HEK293 (cell line): Measurements from ENCODE around the gene CPNE4.

Source experiments
- CTCF ChIA-PET: fragments of 350-600 bp; formaldehyde crosslinking; extraction: SDS; loops from one replicate; lab custom pipeline; 2021; ENCODE audit warnings: antibody characterized with exemption; lab: Yijun Ruan, JAX
- POLR2A ChIA-PET: fragments of 300-600 bp; formaldehyde crosslinking; extraction: SDS; loops from one replicate; lab custom pipeline; 2020; ENCODE audit warnings: antibody characterized with exemption, inconsistent platforms; lab: Yijun Ruan, JAX
- H3K27ac ChIP-seq: fragments of 200-500 bp; sonication (Bioruptor generic); 2 replicates; pipeline ENCODE4 v1.5.1; 2014; ENCODE audit warnings: low read depth, low read length, control low read depth, inconsistent platforms; ENCODE audit errors: extremely low read depth
- H3K36me3 ChIP-seq, 2 experiments: fragments of 200-500 bp in 1 of 2; sonication (Bioruptor generic) in 1 of 2; 1 replicate in 1 of 2; 2 replicates in 1 of 2; pipeline ENCODE4 v1.5.1; 2014 to 2017; ENCODE audit warnings: inconsistent platforms in 2 of 2, low read length in 2 of 2; ENCODE audit not compliant: control insufficient read depth in 2 of 2, insufficient read depth in 1 of 2
- H3K4me1 ChIP-seq: fragments of 200-500 bp; sonication (Bioruptor generic); 2 replicates; pipeline ENCODE4 v1.5.1; 2014; ENCODE audit warnings: mild to moderate bottlenecking, low read length, inconsistent platforms; ENCODE audit not compliant: control insufficient read depth, insufficient read depth
- H3K4me3 ChIP-seq: 2 replicates; pipeline ENCODE4 v1.5.1; 2011; ENCODE audit warnings: low read depth, mild to moderate bottlenecking, control low read depth, low read length, moderate library complexity
- H3K9me3 ChIP-seq: fragments of 200-500 bp; sonication (Bioruptor generic); 2 replicates; pipeline ENCODE4 v1.5.1; 2014; ENCODE audit warnings: low read depth, low read length, inconsistent platforms; ENCODE audit not compliant: control insufficient read depth, insufficient read depth
- GFI1B ChIP-seq: fragments of 450-650 bp; formaldehyde crosslinking; IDR thresholded peaks from 2 replicates; pipeline ENCODE4 v1.5.1; 2016; ENCODE audit warnings: missing biosample characterization, missing genetic modification characterization
- GLI2 ChIP-seq: fragments of 450-650 bp; formaldehyde crosslinking; IDR thresholded peaks from 2 replicates; pipeline ENCODE4; 2017; ENCODE audit warnings: missing biosample characterization, missing genetic modification characterization, low read depth, borderline replicate concordance
- HOXC10 ChIP-seq: sonication (generic); formaldehyde crosslinking; IDR thresholded peaks from 2 replicates; pipeline ENCODE4 v1.8.1; 2023; ENCODE audit warnings: mild to moderate bottlenecking, missing genetic modification reagents
- KLF7 ChIP-seq: fragments of 450-650 bp; formaldehyde crosslinking; IDR thresholded peaks from 2 replicates; pipeline ENCODE4 v1.5.1; 2016; ENCODE audit warnings: missing biosample characterization, missing genetic modification characterization, borderline replicate concordance
- KLF8 ChIP-seq: fragments of 450-650 bp; formaldehyde crosslinking; IDR thresholded peaks from 2 replicates; pipeline ENCODE4 v1.5.1; 2016; ENCODE audit warnings: missing biosample characterization, missing genetic modification characterization
- OVOL3 ChIP-seq: fragments of 450-650 bp; formaldehyde crosslinking; IDR thresholded peaks from 2 replicates; pipeline ENCODE4 v1.5.1; 2016; ENCODE audit warnings: missing biosample characterization, missing genetic modification characterization
- SP3 ChIP-seq: fragments of 450-650 bp; formaldehyde crosslinking; IDR thresholded peaks from 2 replicates; pipeline ENCODE4 v1.5.1; 2016; ENCODE audit warnings: missing biosample characterization, missing genetic modification characterization
- WT1 ChIP-seq: fragments of 450-650 bp; formaldehyde crosslinking; IDR thresholded peaks from 2 replicates; pipeline ENCODE4 v1.5.1; 2016; ENCODE audit warnings: missing biosample characterization, missing genetic modification characterization
- ZFP37 ChIP-seq: fragments of 450-650 bp; formaldehyde crosslinking; IDR thresholded peaks from 2 replicates; pipeline ENCODE4 v1.5.1; 2016; ENCODE audit warnings: missing biosample characterization, missing genetic modification characterization
- ZFP69B ChIP-seq: fragments of 450-650 bp; formaldehyde crosslinking; IDR thresholded peaks from 2 replicates; pipeline ENCODE4 v1.5.1; 2016; ENCODE audit warnings: missing biosample characterization, missing genetic modification characterization
- ZNF10 ChIP-seq: fragments of 450-650 bp; formaldehyde crosslinking; IDR thresholded peaks from 2 replicates; pipeline ENCODE4 v1.5.1; 2017; ENCODE audit warnings: missing biosample characterization, missing genetic modification characterization
- ZNF16 ChIP-seq: fragments of 450-650 bp; formaldehyde crosslinking; IDR thresholded peaks from 2 replicates; pipeline ENCODE4 v1.5.1; 2016; ENCODE audit warnings: low read depth, missing biosample characterization, missing genetic modification characterization
- ZNF184 ChIP-seq: fragments of 450-650 bp; IDR thresholded peaks from 2 replicates; pipeline ENCODE4 v1.5.1; 2018; ENCODE audit warnings: missing biosample characterization, mild to moderate bottlenecking, missing genetic modification characterization
- ZNF266 ChIP-seq: fragments of 450-650 bp; formaldehyde crosslinking; IDR thresholded peaks from 2 replicates; pipeline ENCODE4 v1.5.1; 2016; ENCODE audit warnings: missing biosample characterization, missing genetic modification characterization, low read depth
- ZNF324 ChIP-seq: fragments of 450-650 bp; formaldehyde crosslinking; IDR thresholded peaks from 2 replicates; pipeline ENCODE4 v1.5.1; 2016; ENCODE audit warnings: missing biosample characterization, missing genetic modification characterization
- ZNF521 ChIP-seq: fragments of 450-650 bp; formaldehyde crosslinking; IDR thresholded peaks from 2 replicates; pipeline ENCODE4 v1.5.1; 2017; ENCODE audit warnings: missing biosample characterization, mild to moderate bottlenecking, missing genetic modification characterization
- ZNF623 ChIP-seq: fragments of 450-650 bp; formaldehyde crosslinking; IDR thresholded peaks from 2 replicates; pipeline ENCODE4 v1.5.1; 2016; ENCODE audit warnings: missing biosample characterization, missing genetic modification characterization
- ZNF626 ChIP-seq: fragments of 450-650 bp; sonication (Bioruptor Pico); formaldehyde crosslinking; IDR thresholded peaks from 2 replicates; pipeline ENCODE4 v1.5.1; 2018; ENCODE audit warnings: missing biosample characterization, missing genetic modification characterization, inconsistent platforms
- ZNF660 ChIP-seq: fragments of 450-650 bp; IDR thresholded peaks from 2 replicates; pipeline ENCODE4 v1.5.1; 2018; ENCODE audit warnings: missing biosample characterization, mild to moderate bottlenecking, missing genetic modification characterization
- ZNF785 ChIP-seq: fragments of 450-650 bp; formaldehyde crosslinking; IDR thresholded peaks from 2 replicates; pipeline ENCODE4 v1.5.1; 2016; ENCODE audit warnings: missing biosample characterization, missing genetic modification characterization
- ZNF830 ChIP-seq: fragments of 450-650 bp; IDR thresholded peaks from 2 replicates; pipeline ENCODE4 v1.5.0; 2018; ENCODE audit warnings: missing biosample characterization, missing genetic modification characterization, low read depth, mild to moderate bottlenecking, moderate library complexity
- TF ChIP-seq, protein P1 (sequence below): fragments of 450-650 bp; formaldehyde crosslinking; IDR thresholded peaks from 2 replicates; pipeline ENCODE4 v1.5.1; 2016; ENCODE audit warnings: missing biosample characterization, missing genetic modification characterization
- TF ChIP-seq, protein P2 (sequence below): fragments of 450-650 bp; formaldehyde crosslinking; IDR thresholded peaks from 2 replicates; pipeline ENCODE4; 2016; ENCODE audit warnings: missing biosample characterization, missing genetic modification characterization
- TF ChIP-seq, protein P3 (sequence below): sonication (generic); formaldehyde crosslinking; IDR thresholded peaks from 2 replicates; pipeline ENCODE4 v1.8.1; 2022; ENCODE audit warnings: mild to moderate bottlenecking, moderate library complexity, missing genetic modification reagents
- TF ChIP-seq, protein P4 (sequence below): fragments of 450-650 bp; IDR thresholded peaks from 2 replicates; pipeline ENCODE4 v1.5.1; 2018; ENCODE audit warnings: missing biosample characterization, missing genetic modification characterization
- TF ChIP-seq, protein P5 (sequence below): fragments of 450-650 bp; formaldehyde crosslinking; IDR thresholded peaks from 2 replicates; pipeline ENCODE4 v1.5.1; 2016; ENCODE audit warnings: missing biosample characterization, missing genetic modification characterization

CPNE4 gene

DNA sequence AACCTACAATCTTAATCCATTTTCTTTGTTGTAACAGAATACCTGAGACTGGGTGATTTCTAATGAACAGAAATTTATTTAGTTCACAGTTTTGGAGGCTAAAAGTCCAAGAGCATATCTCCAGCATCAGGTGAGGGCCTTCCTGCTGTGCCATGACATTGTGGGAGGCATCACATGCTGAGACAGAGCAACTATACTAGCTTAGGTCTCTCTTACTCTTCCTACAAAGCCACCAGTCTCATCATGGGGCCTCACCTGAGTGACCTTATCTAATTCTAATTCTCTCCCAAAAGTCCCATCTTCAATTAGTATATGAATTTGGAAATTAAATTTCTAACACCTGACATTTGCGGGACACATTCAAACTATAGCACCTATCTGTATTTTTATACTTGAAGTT is 285.0 kb downstream of the CPNE4 start:
- no peaks in the 10 kb centered on the region for H3K36me3 ChIP-seq
- no peaks in the 10 kb centered on the region for H3K9me3 ChIP-seq
- no peak for TF ChIP-seq ZNF16 (tag by site-specific recombination)
- no peak for TF ChIP-seq GFI1B (tag by site-specific recombination)
- TF ChIP-seq, protein P1, sequence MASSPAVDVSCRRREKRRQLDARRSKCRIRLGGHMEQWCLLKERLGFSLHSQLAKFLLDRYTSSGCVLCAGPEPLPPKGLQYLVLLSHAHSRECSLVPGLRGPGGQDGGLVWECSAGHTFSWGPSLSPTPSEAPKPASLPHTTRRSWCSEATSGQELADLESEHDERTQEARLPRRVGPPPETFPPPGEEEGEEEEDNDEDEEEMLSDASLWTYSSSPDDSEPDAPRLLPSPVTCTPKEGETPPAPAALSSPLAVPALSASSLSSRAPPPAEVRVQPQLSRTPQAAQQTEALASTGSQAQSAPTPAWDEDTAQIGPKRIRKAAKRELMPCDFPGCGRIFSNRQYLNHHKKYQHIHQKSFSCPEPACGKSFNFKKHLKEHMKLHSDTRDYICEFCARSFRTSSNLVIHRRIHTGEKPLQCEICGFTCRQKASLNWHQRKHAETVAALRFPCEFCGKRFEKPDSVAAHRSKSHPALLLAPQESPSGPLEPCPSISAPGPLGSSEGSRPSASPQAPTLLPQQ, result no peak
- TF ChIP-seq WT1 (tag by site-specific recombination), result no peak
- TF ChIP-seq, protein P2, sequence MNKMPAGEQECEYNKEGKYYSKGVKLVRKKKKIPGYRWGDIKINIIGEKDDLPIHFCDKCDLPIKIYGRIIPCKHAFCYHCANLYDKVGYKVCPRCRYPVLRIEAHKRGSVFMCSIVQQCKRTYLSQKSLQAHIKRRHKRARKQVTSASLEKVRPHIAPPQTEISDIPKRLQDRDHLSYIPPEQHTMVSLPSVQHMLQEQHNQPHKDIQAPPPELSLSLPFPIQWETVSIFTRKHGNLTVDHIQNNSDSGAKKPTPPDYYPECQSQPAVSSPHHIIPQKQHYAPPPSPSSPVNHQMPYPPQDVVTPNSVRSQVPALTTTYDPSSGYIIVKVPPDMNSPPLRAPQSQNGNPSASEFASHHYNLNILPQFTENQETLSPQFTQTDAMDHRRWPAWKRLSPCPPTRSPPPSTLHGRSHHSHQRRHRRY, result no peak
- TF ChIP-seq, protein P3, sequence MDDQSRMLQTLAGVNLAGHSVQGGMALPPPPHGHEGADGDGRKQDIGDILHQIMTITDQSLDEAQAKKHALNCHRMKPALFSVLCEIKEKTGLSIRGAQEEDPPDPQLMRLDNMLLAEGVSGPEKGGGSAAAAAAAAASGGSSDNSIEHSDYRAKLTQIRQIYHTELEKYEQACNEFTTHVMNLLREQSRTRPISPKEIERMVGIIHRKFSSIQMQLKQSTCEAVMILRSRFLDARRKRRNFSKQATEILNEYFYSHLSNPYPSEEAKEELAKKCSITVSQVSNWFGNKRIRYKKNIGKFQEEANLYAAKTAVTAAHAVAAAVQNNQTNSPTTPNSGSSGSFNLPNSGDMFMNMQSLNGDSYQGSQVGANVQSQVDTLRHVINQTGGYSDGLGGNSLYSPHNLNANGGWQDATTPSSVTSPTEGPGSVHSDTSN, result no peak
- TF ChIP-seq, protein P4, sequence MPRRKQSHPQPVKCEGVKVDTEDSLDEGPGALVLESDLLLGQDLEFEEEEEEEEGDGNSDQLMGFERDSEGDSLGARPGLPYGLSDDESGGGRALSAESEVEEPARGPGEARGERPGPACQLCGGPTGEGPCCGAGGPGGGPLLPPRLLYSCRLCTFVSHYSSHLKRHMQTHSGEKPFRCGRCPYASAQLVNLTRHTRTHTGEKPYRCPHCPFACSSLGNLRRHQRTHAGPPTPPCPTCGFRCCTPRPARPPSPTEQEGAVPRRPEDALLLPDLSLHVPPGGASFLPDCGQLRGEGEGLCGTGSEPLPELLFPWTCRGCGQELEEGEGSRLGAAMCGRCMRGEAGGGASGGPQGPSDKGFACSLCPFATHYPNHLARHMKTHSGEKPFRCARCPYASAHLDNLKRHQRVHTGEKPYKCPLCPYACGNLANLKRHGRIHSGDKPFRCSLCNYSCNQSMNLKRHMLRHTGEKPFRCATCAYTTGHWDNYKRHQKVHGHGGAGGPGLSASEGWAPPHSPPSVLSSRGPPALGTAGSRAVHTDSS, result no peak
- TF ChIP-seq GLI2, result no peak
- TF ChIP-seq KLF7 (tag by site-specific recombination), result no peak
- TF ChIP-seq ZNF623, result no peak
- no peak for TF ChIP-seq ZFP69B (tag by site-specific recombination)
- TF ChIP-seq, protein P5, sequence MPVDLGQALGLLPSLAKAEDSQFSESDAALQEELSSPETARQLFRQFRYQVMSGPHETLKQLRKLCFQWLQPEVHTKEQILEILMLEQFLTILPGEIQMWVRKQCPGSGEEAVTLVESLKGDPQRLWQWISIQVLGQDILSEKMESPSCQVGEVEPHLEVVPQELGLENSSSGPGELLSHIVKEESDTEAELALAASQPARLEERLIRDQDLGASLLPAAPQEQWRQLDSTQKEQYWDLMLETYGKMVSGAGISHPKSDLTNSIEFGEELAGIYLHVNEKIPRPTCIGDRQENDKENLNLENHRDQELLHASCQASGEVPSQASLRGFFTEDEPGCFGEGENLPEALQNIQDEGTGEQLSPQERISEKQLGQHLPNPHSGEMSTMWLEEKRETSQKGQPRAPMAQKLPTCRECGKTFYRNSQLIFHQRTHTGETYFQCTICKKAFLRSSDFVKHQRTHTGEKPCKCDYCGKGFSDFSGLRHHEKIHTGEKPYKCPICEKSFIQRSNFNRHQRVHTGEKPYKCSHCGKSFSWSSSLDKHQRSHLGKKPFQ (tag by site-specific recombination), result no peak
- no peak for TF ChIP-seq KLF8 (tag by site-specific recombination)
- no peak for TF ChIP-seq ZNF660 (tag by site-specific recombination)
- TF ChIP-seq, all 188 proteins: peak for 0
- CTCF ChIA-PET, result no interaction called here
- H3K27ac ChIP-seq, result no peak overlapping the region
- no peak overlapping the region for H3K4me3 ChIP-seq
- H3K4me1 ChIP-seq, result no peaks in the 10 kb centered on the region
- POLR2A ChIA-PET, result no interaction called here

DNA sequence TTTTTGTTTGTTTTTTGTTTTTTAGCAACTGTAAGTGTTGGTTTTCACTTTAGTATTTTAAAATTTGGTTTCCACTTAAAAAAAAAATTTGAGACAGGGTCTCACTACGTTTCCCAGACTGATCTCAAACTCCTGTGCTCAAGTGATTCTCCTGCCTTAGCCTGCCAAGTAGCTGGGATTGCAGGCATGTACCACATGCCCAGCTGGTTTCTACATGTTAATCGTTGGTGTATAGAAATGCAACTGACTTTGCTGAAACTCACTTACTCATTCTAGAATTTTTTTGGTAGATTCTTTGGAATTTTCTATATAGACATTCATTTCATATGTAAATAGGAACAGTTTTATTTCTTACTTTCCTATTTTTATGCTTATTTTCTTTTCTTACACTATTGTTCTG is 287.3 kb downstream of the CPNE4 start:
- POLR2A ChIA-PET, result no interaction called here
- no peaks in the 10 kb centered on the region for H3K36me3 ChIP-seq
- no peak overlapping the region for H3K27ac ChIP-seq
- CTCF ChIA-PET, result interaction anchor here (0.7 kb wide), 1 partner anchor 48 kb away, joined by 4 read pairs; no protein-coding TSS in a partner anchor
- H3K4me1 ChIP-seq, result no peaks in the 10 kb centered on the region
- no peaks in the 10 kb centered on the region for H3K9me3 ChIP-seq
- H3K4me3 ChIP-seq, result no peak overlapping the region
- TF ChIP-seq ZNF785 (tag by site-specific recombination), result no peak
- no peak for TF ChIP-seq ZNF324 (tag by site-specific recombination)
- TF ChIP-seq ZNF266 (tag by site-specific recombination), result no peak
- TF ChIP-seq ZNF184 (tag by site-specific recombination), result no peak
- no peak for TF ChIP-seq ZNF626
- no peak for TF ChIP-seq ZNF830 (tag by site-specific recombination)
- TF ChIP-seq ZNF10, result no peak
- TF ChIP-seq ZFP37 (tag by site-specific recombination), result no peak
- TF ChIP-seq ZNF521, result no peak
- TF ChIP-seq SP3 (tag by site-specific recombination), result no peak
- no peak for TF ChIP-seq HOXC10 (CRISPR knock-in tag)
- no peak for TF ChIP-seq OVOL3
